ENCODE data around the gene PARP3. TPM values are rescaled to one million over a fixed set of nuclear protein-coding genes. Genes with fewer than 3 reads are reported as not detected.

Gene PARP3
- total RNA-seq, 3 donors from 2014 or later (not counting 1 experiment from before 2014, with no cell fraction given): 4.6 to 7.4 (median 5.6) TPM

DNA sequence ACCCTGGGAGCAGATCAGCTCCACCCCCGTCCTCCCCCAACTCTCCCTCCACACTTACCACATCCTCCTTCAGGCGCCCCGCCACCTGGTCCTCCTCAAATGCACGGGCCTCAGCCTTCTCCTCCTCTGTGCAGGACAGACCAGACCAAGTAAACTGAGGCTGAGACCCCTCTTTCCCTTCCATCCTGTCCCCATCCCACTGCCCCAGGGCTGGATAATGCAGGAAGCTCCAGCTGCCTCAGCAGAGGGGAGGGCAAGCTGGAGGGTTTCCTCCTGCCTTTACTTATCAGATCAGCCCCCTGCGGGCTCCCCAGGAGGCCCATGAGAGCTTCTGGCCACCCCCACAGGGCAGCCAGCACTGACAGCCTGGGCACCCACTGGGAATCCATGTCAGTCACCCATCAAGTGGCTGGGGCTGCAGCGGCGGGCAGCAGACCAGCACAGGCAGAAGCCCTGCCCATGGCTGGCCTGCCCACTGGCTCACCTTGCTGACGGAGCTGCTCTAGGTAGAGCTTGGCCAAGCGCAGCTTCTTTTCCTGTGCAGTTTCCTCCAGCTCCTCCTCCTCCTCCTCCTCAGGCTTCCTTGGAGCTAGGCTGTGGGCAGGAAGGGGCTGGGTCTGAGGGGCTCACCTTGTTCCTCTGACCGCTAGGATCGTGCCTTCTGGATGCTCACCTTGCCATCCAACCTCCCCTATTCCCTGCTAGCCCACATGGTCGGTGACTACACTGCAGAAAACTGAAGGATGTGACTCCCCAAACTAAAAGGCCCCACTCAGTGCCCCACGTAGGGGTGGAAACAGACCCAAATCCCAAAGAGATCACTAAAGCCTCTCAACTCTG lies 4.3 kb upstream of the PARP3 start:
- Mint-ChIP-seq H3K36me3 (no peaks in the 10 kb centered on the region), H3K4me3 (no peak overlapping the region), H3K27ac (peak overlapping the region in 1 of 2 donors; percentile 8), H3K27me3 (ENCODE audit: low read depth in 2 of 2) (no peaks in the 10 kb centered on the region), H3K4me1 (peaks cover 17 to 43% of the 10 kb centered on the region in 2 donors), H3K9me3 (no peaks in the 10 kb centered on the region)
- no peaks in the 10 kb centered on the region for H3K27me3 ChIP-seq (ENCODE audit: control insufficient read depth, insufficient read depth, low read length)
- H3K36me3 ChIP-seq (ENCODE audit: control insufficient read depth, insufficient read depth, low read length): peaks cover 55% of the 10 kb centered on the region
- H3K4me3 ChIP-seq (ENCODE audit: low read length): no peak overlapping the region
- ATAC-seq (no peak), DNase-seq (no peak)
- TF ChIP-seq, protein P1, sequence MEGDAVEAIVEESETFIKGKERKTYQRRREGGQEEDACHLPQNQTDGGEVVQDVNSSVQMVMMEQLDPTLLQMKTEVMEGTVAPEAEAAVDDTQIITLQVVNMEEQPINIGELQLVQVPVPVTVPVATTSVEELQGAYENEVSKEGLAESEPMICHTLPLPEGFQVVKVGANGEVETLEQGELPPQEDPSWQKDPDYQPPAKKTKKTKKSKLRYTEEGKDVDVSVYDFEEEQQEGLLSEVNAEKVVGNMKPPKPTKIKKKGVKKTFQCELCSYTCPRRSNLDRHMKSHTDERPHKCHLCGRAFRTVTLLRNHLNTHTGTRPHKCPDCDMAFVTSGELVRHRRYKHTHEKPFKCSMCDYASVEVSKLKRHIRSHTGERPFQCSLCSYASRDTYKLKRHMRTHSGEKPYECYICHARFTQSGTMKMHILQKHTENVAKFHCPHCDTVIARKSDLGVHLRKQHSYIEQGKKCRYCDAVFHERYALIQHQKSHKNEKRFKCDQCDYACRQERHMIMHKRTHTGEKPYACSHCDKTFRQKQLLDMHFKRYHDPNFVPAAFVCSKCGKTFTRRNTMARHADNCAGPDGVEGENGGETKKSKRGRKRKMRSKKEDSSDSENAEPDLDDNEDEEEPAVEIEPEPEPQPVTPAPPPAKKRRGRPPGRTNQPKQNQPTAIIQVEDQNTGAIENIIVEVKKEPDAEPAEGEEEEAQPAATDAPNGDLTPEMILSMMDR (IDR thresholded peaks at IDR 0.05): no peak
- 90% methylated on average over 13 of the region's 13 CpGs for WGBS (ENCODE audit: insufficient coverage)
- H3K9me3 ChIP-seq (ENCODE audit: control insufficient read depth, insufficient read depth, low read length): no peaks in the 10 kb centered on the region
- H3K4me1 ChIP-seq (ENCODE audit: control insufficient read depth, insufficient read depth, low read length): peaks cover 20% of the 10 kb centered on the region
- intact Hi-C loops (cut with micrococcal nuclease): no loop called here
- H3K27ac ChIP-seq (ENCODE audit: low read length): no peak overlapping the region

DNA sequence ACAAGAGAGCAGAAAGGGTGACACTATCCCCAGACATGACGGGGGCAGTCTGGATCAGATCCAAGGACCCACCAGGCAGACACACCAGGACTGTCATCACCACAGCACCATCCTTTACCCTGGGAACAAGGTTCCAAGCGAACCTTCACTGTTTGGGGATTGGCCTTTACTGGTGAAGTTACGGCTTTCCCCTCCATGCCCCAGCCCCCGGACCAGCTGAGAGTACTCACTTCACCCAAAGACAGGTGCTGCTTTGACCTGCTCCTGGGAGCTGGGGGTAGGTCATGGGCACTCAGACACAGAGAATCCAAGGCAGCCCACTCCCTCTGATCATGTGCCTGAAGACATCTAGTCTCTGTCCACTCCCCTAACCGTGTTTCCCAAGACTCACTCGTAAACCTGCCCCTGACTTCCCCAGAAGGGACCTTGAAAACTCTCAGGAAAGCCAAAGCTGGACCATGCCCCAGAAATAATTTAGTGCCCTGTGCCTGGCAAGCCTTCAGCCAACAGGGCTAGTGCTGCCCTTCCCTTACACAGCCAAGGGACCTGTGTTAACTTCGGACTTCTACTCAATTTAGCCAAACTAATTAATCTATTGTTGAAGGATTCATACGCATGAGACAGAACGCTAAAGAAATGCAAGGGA lies 3.3 kb upstream of the PARP3 start:
- no peaks in the 10 kb centered on the region for H3K27me3 Mint-ChIP-seq (ENCODE audit: low read depth in 2 of 2)
- H3K9me3 Mint-ChIP-seq: no peaks in the 10 kb centered on the region
- peak overlapping the region; percentile 47 for H3K4me3 Mint-ChIP-seq
- Histone ChIP-seq H3K27ac (ENCODE audit: low read length) (no peak overlapping the region), H3K9me3 (ENCODE audit: control insufficient read depth, insufficient read depth, low read length) (no peaks in the 10 kb centered on the region), H3K36me3 (ENCODE audit: control insufficient read depth, insufficient read depth, low read length) (peaks cover 47% of the 10 kb centered on the region), H3K4me3 (ENCODE audit: low read length) (no peak overlapping the region), H3K4me1 (ENCODE audit: control insufficient read depth, insufficient read depth, low read length) (peaks cover 28% of the 10 kb centered on the region), H3K27me3 (ENCODE audit: control insufficient read depth, insufficient read depth, low read length) (no peaks in the 10 kb centered on the region)
- 97% methylated on average over 9 of the region's 9 CpGs for WGBS (ENCODE audit: insufficient coverage)
- DNase-seq (peak in 1 of 2 donors; percentile 1), ATAC-seq (no peak)
- no peak overlapping the region for H3K27ac Mint-ChIP-seq
- H3K4me1 Mint-ChIP-seq: peaks cover 17 to 46% of the 10 kb centered on the region in 2 donors
- intact Hi-C loops (cut with micrococcal nuclease): no loop called here
- H3K36me3 Mint-ChIP-seq: no peaks in the 10 kb centered on the region
- TF ChIP-seq, protein P1 (IDR thresholded peaks at IDR 0.05): no peak

- intact Hi-C loops (cut with micrococcal nuclease): loop anchor here (5.0 kb wide), 1 partner anchor 274 kb away; no protein-coding TSS in a partner anchor
- Mint-ChIP-seq H3K9me3 (no peaks in the 10 kb centered on the region), H3K27ac (peak overlapping the region; percentile 79 to 88), H3K4me1 (peaks cover 22 to 51% of the 10 kb centered on the region in 2 donors), H3K4me3 (peak overlapping the region; percentile 97), H3K36me3 (no peaks in the 10 kb centered on the region), H3K27me3 (ENCODE audit: low read depth in 2 of 2) (no peaks in the 10 kb centered on the region)
- no peaks in the 10 kb centered on the region for H3K9me3 ChIP-seq (ENCODE audit: control insufficient read depth, insufficient read depth, low read length)
- peak overlapping the region; percentile 27 for H3K27ac ChIP-seq (ENCODE audit: low read length)
- H3K4me3 ChIP-seq (ENCODE audit: low read length): peak overlapping the region; percentile 59
- peaks cover 32% of the 10 kb centered on the region for H3K4me1 ChIP-seq (ENCODE audit: control insufficient read depth, insufficient read depth, low read length)
- TF ChIP-seq, protein P1 (IDR thresholded peaks at IDR 0.05): no peak
- 45% methylated on average over 13 of the region's 13 CpGs for WGBS (ENCODE audit: insufficient coverage)
- ATAC-seq: no peak
- DNase-seq: peak; percentile 13 to 17
- no peaks in the 10 kb centered on the region for H3K27me3 ChIP-seq (ENCODE audit: control insufficient read depth, insufficient read depth, low read length)
- H3K36me3 ChIP-seq (ENCODE audit: control insufficient read depth, insufficient read depth, low read length): peaks cover 28% of the 10 kb centered on the region
Observed at GRCh38 chr3:51940648-51941462, 1.3 kb upstream of the PARP3 start.
